HG03558 (cell line): ENCODE measurements around the gene MUC22.
"Not testable (repeated sequence)": the region's sequence is repeated elsewhere in the genome, so short reads cannot be mapped to it uniquely, and the experiment has no call there.

Experiments
- ATAC-seq: cut with Tn5 transposase; IDR thresholded peaks from one replicate; pipeline ENCODE4 v1.9.1; 2021; ENCODE audit warnings: moderate number of reproducible peaks; ENCODE audit not compliant: unreplicated experiment; ENCODE audit errors: extremely low read depth

The MUC22 gene

GRCh38 chr6:30991891-30992290, 18.4 kb upstream of the MUC22 start:
- ATAC-seq, result no peak

DNA sequence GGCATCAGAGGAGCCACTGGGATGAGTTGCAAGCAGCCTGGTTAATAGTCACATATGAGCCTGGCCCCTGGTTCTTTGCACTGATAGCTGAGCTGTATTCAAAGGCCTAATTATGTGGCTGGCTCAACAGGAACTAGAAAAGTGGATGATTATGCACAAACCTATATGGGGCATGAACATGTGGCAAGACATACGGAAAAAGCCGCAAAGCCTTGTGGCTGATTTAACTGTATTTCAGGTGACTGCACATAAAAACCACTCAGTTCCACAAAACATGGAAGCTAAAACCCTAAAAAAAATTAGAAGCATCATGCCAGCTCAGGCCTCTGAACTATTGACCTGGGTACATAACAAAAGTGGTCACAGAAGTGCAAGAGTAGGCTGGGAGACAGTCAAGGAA, 13.0 kb upstream of the MUC22 start:
- no peak for ATAC-seq

DNA sequence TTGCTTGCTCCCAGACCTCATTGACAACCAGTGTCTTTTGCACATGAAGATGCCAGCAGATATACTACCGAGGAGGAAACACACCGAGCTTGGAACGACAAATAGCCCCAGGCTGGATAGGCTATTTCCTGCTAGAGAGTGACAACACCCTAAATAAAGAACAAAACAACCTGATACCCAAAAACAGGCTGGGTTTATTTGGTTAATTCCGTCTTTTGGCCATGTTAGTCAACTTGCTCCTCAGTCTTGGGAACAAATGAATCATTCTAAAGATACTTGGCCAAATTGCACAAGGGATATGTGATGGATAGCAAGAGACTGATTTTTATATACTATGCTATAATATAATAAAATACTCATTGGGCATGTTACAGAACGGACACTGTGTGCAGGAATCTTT, 11.5 kb upstream of the MUC22 start:
- no peak for ATAC-seq

GRCh38 chr6:31000067-31000860, 10.0 kb upstream of the MUC22 start:
- ATAC-seq, result not testable (repeated sequence)

GRCh38 chr6:31001281-31001888, 8.9 kb upstream of the MUC22 start:
- no peak for ATAC-seq

DNA sequence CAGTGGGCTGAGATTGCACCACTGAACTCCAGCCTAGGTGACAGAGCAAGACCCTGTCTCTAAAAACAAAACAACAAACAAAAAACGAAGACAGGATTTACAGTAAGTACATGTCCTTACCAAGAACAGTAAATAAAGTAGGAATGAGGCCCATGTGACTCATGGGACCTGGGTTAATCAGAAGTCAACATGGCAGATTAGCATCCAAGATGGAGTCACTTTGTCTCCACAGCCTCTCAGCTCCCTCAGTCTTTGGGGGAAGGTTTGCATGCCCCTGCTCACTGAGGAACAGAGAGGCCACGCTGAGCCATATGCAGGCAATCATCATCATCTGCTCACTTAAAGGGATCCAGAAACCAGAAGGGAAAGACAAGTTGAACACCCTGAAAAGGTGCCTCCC, 7.8 kb upstream of the MUC22 start:
- no peak for ATAC-seq

DNA sequence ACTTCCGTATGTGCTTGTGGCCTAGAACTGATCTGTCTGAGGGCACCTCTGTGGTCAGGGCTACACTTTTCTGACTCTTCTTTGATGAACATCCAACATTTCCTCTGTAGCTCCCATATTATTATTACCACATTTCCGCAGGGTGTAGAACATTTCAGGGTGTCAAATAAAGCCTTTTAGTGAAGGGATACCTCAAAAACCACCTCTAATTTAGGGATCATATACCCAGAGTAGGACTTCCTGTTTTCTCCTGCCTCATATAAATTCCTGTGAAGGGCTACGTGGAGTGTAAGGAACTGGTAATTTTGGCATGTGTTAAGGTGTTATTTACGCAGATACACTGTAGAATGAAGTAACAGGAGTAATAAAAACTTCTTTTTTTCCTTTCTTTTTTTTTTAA, 5.5 kb upstream of the MUC22 start:
- ATAC-seq, result no peak

DNA sequence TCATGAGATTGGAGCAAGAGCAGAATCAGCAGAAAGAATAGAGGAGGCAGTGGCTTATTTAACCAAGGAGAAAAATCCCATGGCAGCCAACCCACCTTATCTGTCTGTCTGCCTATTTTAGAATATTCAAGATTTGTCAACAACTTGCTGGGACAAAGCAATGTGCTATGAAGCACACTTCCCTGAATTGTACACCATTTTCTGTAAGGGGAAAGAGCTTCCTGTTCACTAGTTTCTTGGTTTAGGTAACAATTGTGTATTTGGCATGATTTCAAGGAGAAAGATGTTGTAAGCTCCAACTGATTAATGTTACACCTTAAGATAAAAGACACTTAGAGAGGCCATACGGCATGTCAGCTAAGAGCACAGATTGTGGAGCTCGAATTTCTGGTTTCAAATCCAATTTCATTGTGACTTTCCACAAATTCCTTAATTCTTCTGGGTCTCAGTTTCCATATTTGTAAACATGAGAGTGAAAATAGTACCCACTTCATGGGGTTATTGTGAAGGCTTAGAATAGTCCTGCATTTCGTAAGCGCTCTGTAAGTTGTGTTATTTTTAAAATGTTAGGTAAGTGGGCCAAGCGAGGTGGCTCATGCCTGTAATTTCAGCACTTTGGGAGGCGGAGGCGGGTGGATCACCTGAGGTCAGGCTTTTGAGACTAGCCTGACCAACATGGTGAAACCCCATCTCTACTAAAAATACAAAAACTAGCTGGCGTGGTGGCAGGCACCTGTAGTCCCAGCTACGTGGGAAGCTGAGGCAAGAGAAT, 4.8 kb upstream of the MUC22 start:
- ATAC-seq, result no peak

DNA sequence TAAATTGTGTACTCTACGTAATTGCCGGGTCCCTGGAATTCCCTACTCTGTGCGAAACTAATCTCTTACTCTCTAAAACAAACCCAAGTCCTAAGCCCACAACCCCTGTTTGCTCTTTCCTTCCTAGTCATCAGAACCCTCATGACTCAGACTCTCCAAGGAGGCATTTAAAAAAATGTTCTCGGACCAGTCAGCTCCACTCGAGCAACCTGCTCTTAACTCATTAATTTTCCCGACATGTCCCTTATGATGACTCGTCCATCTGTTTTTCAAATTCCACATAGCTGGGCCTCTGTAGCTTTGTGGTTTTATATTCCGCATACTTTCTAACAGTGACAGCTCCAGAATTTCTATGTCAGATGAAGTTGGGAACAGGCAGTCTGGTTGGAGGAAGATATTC, 2.6 kb upstream of the MUC22 start:
- ATAC-seq, result no peak

GRCh38 chr6:31008165-31008564, 2.1 kb upstream of the MUC22 start:
- no peak for ATAC-seq

GRCh38 chr6:31009731-31010130, 543 bp upstream of the MUC22 start:
- ATAC-seq, result no peak

- ATAC-seq, result no peak
These were observed 879 bp downstream of the MUC22 start for GRCh38 chr6:31011153-31011552.

- ATAC-seq, result no peak
These were observed 6.5 kb downstream of the MUC22 start for GRCh38 chr6:31016659-31017299.

- not testable (repeated sequence) for ATAC-seq
These were observed 7.2 kb downstream of the MUC22 start for GRCh38 chr6:31017436-31017835.

GRCh38 chr6:31020057-31020456, 9.8 kb downstream of the MUC22 start:
- ATAC-seq, result no peak

- ATAC-seq, result not testable (repeated sequence)
These were observed 10.5 kb downstream of the MUC22 start for GRCh38 chr6:31020631-31021255.

GRCh38 chr6:31021705-31022531, 11.6 kb downstream of the MUC22 start:
- ATAC-seq, result not testable (repeated sequence)

- no peak for ATAC-seq
These were observed 15.3 kb downstream of the MUC22 start for GRCh38 chr6:31025595-31025994.

GRCh38 chr6:31031095-31031494, 20.8 kb downstream of the MUC22 start:
- no peak for ATAC-seq
